HG03108 (cell line): ENCODE measurements around the gene THSD7A.

Experiments used
- ATAC-seq: cut with Tn5 transposase; IDR thresholded peaks from one replicate; pipeline ENCODE4 v1.9.1; 2021; ENCODE audit warnings: moderate library complexity; ENCODE audit not compliant: unreplicated experiment

THSD7A gene

DNA sequence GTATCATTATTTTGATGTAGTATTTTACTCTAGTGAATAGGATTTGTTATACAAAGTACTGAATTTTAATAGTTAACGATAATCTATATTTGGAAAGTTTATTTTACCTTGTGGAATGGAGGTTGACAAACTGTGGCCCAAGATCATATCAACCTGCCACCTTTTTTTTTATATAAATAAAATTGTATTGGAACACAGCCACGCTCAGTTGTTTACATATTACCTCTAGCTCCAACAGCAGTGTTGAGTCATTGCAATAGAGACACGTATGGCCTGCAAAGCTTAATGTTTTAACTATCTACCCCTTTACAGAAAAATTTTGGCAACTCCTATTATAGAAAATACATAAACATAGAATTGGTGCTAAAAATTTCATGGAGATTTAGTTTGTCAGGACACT lies 239.3 kb downstream of the THSD7A start:
- no peak for ATAC-seq

DNA sequence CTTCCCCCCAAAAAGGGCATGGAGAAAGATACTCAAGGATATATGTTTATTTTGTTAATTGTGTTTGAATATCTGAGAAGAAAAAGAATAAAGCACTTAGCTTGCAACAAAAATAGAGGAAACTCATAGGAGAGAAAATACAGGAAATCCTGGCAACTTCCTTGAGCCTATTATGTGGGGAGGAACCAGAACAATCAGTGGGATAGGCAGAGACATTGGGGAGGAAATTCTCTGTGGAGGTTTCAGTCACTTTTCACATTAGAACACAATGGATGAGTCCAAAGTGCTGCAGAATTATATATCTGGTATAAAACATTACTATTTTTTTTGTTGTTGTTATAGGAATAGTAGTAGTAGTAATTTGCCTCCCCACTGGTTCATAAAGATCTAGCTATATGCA lies 240.1 kb downstream of the THSD7A start:
- ATAC-seq, result no peak

DNA sequence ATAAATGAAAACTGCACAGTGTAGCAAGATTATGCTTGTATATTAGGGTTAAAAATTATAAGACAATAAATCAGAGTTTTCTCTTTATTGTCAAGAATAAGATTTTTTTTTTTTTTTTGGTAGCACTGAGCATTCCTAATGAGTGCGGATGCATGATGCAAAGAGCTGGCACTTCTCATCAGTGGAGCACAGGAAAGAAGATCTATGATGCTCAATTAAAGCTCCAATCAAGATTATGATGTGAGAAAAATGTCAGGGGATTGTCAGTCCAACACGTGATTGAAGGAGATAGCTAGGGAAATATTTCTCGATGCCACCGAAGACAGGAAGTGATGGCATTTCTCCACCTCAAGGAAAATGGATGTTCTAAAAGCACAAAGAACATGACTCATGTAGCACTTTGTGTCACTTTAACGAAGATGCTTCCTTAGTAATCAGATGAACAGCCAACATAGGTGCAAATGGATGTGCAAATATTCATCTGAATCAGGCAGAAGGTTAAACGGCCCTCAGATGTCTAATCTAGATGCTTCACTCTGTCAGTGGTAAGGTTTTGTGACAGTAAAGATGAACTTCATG lies 240.9 kb downstream of the THSD7A start:
- ATAC-seq, result no peak

DNA sequence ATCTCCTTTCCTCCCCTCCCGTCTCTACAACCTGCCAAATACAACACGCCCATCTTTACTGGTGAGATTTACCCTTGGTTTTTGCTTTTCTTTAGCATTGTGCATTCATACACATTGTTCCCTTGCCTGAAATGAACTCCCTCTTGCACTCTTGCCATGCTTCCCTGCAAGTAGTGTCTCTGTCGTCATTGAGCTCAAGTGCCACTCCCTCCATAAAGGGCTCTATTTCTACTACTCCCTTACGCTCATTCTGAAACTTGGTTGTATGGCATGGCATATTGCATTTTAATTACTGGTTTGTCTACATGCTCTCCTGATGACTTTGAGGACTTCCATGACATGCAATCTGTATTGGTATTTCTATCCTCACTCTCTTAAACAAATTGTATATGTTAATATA lies 242.7 kb downstream of the THSD7A start:
- no peak for ATAC-seq

DNA sequence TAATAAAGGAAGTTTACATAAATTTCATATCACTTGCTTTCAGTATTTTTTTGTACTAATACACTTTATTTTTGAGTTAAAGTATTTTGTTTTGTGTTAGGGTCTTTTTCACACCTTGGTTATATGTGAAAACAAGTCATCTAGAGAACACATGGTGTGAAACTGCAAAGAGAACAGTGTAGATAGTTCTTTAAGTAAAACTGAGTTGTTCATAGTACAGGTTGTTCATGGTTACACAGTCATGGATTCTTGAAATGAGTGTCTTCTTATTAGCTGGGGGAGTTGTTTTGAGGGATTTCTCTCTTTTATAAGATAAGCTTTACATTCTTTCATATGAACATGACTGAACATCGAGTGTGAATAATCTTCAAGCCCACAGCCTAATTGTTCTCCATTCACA lies 244.2 kb downstream of the THSD7A start:
- ATAC-seq, result no peak

DNA sequence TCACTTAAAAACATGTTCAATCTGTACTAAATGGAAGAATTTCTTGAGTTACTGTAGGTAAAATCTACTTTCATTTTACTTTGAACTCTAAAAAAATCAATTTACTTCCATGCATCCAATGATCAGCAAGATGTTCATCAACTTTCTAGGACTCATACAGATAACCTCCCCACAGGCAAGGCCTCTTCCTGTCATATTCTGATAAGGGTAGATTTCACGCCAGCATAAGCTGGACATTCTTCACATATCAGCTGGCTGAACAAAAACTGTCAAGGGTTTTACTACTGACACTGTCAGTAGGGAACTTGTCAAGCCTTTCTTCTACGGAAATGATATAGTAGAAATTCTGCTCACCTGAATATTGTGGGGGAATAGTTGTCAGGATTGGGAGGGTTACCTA lies 244.9 kb downstream of the THSD7A start:
- no peak for ATAC-seq

DNA sequence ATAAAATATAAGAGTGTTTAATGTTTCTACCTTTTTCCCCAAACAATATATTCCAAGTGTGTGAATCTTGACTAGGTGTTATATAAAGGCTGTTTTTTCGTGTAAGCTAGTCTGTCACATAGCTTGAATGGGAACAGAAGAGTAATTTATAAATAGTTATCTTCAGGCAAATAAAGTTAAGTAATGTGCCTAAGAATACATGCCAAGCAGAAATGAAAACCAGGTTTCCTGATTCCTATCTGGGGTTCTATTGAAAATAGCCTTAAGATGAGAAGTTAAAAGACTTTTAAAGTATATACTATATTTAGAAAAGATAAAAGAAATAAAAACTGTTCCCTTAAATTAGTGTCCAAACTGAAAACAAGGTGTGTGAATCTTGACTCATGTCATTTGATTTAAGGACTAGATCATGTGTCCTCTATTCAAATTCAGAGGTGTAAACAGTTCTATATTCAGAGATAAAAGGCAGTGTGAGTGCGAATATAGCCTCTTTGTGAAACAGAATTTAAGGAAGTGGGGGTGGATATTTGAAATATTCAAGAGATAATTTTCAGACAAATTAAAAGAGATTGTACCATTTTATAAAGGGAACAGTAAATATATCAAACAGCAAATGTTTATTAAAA lies 247.5 kb downstream of the THSD7A start:
- ATAC-seq, result no peak

DNA sequence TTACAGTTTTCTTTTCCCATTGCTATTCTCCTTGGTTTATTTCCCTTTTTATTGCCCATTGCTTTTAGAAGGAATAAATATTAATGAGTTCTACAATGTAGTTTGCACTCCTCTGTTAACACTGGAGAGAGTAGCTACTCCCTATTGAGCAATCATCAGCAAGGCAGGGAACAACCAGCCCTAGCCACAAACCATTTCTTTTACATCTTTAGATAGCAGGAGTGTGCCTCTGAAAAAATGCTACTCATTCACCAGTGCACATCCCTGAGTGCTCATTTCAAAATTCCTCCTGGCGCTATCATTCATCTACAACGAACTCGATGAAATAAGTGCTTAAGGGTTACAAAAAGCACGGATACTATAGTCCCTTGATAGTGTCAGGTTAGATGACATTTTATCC lies 252.9 kb downstream of the THSD7A start:
- no peak for ATAC-seq

DNA sequence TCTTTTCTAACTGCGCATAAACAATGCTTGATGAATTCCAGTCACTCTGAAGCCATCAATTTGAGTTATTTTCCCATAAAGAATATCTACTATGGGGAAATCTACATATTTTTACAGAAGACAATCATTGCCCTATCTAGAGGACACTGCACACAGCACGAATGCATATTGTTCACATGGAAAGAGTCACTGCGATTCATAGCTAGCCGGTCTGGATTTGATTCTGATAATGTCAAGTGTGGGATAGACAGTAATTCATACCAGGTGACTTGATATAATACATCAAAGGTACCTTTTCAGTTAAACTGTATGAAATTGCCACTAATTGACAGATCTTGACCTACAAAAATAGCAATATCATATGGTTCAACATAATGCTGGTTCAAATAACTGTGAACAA lies 255.7 kb downstream of the THSD7A start:
- no peak for ATAC-seq

DNA sequence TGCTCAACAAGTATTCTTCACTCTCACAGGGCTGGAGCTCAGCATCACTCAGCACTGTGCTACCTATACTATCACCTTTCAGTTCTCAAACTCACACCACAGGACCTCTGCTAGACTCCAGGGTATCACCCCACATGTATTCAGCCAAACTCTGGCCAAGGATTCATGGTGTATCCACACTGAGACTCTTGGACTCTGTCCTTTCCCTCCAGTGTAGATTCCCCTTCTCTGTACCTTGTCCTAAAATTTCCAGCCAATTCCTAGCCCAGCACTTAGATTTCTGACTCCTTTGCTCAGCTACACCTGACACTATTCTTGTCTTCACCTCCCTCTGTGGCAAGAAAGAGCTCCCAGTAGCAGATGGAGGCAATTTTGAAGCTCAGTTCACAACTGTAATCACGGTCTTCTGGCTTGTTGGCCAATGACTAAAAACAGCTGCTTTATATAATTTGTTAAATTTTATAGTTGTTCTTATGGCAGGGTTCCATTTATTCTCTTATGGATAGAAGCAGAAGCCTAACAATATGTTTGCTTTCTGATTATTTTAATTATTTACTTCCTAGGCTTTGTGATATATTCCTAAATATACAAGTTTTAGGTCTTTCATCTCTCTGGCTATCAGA lies 258.8 kb downstream of the THSD7A start:
- no peak for ATAC-seq

DNA sequence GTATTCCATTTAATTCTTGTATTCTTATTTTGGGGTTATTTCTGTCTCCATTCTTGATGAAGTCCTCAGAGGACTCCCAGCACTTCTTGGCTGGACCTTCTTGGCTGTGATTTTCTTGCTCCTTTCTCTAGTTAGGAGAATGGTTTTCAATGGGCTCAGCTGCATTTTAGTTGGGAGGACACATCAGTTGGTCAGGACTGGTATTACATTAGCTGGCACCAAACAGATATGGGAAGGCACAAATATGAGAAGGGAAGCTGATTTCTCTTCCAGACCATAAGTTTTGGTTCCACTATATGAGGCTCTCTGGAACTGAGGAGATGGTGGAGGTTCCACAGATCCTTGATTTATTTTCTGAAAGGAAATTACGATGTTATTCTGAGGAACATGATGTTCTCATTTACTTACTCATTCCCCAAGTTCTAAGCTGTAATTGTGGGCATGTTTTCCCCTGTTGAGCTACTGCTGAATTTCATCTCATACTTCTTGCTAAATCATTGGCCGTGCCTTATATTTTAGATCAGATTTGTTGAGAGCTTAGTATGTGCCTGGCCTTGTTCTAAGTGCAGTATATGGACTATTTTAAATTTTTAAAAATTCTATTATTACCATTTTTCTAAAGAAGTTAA lies 261.0 kb downstream of the THSD7A start:
- no peak for ATAC-seq

DNA sequence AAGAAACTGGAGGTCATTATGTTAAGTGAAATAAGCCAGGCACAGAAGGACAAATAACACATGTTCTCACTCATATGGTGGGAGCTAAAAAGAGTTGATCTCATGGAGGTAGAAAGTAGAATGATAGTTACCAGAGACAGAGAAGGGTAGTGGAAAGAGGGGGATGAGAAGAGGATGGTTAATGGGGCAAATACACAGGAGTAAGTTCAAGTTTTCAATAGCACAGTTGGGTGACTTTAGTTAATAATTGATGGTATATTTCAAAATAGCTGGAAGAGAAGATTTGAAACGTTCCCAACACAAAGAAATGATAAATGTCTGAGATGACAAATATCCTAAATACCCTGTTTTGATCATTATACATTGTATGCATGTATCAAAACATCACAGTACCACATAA lies 261.8 kb downstream of the THSD7A start:
- no peak for ATAC-seq

DNA sequence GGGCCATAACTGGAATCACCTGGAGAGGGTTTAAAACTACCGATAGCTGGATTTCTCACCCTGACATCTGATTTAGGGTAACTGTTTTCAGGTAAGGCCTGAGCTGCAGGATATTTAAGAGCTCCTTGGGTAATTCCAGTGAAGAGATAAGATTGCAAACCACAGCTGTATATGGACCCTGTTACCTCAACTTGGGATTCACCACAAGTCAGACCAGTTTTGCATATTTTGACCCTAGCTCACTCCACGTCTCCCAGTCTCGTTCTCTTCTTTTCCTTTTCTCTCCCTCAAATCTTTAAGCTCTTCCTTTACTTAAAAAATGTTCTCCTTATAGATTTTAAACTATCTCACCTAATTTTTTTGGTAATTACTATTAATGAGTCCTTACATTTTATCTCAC lies 264.4 kb downstream of the THSD7A start:
- ATAC-seq, result no peak

DNA sequence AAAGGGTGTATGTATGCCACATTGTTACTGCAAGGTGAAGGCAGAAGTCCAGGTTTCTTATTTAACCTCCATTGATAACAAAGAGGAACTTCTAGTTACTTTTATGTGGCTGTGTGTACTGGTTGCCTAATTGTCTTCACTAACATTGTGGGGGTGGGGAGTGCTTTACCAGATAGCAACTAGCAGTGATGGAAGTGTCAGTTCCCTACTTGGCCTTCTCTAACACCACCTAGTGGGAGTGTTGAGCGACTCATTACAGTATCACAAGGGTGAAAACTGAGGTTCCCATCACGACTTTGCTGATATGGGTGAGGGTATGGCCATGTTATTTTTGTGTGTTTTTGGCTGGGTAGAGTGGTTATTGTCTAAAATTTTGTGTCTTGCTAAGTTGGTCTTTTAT lies 274.4 kb downstream of the THSD7A start:
- peak; percentile 85 for ATAC-seq

DNA sequence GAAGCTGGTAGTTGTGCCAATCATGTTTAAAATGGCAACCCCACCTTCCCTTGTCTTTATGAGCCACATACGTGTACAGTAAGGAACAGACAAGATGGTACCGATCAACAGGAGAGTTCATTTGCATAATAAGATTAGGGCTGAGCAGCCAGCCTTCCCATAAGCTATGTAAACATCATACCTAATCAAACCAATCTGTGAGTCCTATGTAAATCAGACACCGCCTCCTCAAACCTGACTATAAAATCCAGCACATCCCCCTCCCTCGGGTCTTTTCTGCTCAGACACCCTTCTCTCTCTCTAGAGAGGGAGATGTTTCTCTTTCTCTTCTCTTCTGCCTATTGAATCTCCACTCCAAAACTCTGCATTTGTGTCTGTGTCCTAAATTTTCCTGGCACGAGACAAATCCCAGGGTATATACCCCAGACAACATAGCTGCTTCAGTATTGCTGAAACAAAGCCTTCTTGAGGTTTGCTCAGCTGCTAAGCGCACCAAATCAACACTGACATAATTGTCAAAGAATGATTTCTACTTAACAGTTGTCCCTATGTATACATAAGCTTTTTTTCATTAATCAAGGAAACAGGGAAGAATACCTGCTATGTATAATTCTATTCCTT lies 279.2 kb downstream of the THSD7A start:
- no peak for ATAC-seq

DNA sequence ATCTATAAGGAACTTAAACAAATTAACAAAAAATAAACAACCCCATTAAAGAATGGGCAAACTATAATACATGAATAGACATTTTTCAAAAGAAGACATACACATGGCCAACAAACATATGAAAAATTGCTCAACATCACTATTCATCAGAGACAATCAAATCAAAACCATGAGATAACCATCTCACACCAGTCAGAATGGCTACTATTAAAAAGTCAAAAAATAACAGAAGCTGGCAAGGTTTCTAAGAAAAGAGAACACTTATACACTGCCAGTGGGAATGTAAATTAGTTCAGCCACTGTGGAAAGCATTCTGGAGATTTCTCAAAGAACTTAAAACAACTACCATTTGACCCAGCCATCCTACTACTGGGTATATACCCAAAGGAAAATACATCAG lies 280.5 kb downstream of the THSD7A start:
- ATAC-seq, result no peak

DNA sequence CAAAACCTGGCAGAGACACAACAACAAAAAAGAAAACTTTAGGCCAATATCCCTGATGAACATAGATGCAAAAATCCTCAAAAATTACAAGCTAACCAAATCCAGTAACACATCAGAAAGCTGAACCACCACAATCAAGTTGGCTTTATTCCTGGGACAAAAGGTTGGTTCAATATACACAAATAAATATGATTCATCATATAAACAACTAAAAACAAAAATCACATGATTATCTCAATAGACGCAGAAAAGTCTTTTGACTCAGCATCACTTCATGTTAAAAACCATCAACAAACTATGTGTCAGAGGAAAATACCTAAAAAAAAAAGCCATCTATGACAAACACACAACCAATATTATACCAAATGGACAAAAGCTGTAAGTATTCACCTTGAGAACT lies 283.5 kb downstream of the THSD7A start:
- ATAC-seq, result no peak

DNA sequence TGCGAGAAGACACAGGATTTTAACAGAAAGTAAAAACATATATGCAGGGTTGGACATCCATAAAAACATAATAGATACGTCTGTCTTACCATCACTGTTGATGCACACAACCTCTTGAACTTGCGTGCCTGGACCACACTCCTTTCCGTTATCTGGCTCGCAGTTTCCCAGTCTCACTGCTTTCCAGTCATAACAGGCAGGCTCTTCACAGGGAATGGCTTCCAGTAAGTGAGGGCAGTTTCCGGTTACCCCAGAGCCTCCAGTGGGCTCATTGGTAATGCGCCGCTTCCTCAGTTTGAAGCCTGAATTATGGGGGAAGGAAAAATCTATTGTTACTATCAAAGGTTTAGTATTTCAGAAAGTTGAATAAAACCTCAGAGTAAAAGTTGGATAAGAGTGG lies 290.7 kb downstream of the THSD7A start:
- no peak for ATAC-seq

DNA sequence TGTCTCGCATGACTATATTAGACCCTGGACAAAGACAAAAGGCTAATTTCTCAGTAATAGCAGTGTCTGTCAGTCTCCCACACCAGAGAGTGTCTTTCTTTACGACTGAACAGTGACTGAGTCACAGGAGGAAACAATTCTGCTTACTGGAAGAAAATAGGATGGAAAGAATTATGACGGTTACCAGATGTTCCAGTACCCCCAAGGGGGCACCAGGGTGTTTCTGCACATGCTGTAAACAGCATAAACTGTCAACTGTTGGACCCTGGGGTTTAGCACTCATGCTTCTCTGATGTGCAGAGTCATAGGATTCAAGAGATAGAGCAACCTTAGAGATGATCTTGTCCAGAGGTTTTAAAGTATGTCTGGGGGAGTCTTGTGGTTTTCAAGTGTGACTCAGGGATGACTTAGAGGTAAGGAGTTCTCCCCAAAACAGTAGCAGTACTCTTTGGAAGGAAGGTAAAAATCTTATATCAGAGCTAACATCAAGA lies 291.7 kb downstream of the THSD7A start:
- ATAC-seq, result no peak

DNA sequence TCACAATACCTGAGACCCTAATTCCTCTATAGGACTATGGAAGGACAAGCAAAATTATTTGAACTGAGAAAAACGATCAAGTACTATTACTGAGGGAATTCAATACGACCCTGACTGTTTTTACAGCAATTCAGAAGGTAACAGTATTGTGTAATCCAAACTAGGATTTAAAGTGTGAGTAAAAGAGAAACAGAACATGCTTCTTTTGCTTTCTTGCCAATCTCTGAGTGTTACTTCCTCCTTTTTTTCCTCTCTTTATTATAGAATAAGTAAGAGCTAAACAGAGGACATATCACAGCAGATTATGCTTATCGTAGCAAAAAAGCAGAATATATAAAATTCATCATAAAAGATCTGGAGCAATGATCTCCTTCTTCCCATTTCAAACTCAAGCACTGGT lies 292.1 kb downstream of the THSD7A start:
- ATAC-seq, result no peak

DNA sequence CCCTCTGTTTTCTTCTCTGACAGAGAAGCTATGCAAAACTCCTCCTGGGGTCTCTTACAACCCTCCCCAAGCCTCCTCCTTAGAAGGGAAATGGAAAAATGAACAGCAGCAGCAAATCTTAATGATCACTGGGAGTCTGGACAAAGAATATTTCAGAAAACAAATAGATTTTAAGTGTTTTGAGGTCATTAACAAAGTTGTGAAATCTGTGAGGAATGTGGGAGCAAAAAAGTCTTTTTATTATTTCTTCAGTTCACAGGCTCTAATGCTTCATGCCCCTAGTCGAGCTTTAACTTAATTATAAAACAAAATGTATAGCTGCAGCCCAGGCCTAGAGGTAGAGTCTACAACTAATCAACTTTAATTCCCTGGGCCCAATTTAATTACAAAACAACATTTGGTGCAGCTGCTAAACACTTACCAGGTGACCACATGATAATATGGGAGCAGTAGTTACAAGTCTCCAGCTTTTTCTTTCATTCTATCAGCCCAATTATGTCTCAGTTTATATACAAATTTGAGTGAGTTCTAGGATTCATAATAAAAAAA lies 293.2 kb downstream of the THSD7A start:
- ATAC-seq, result no peak
